OCI-LY3 (cell line): Measurements from ENCODE around the gene PRSS22.

Experiments used
- H2AFZ ChIP-seq: fragments of 200-600, 300-600 bp; shearing (Covaris generic); 2 replicates; pipeline ENCODE4 v1.6.0; 2014; ENCODE audit warnings: antibody characterized with exemption, low read depth, low read length
- H3K27ac ChIP-seq: fragments of 200-600, 300-600 bp; sonication (generic); 2 replicates; pipeline ENCODE4 v1.5.1; 2014; ENCODE audit warnings: mild to moderate bottlenecking, low read length, moderate library complexity, mixed read lengths
- H3K27me3 ChIP-seq: fragments of 200-600, 300-600 bp; sonication (generic); 2 replicates; pipeline ENCODE4 v1.6.1; 2014; ENCODE audit warnings: low read depth, low read length, mixed read lengths
- H3K36me3 ChIP-seq: fragments of 200-600, 300-600 bp; sonication (generic); replicated peaks from 2 replicates; pipeline ENCODE3; 2014; ENCODE audit warnings: low read depth, low read length, mixed read lengths
- H3K4me1 ChIP-seq: fragments of 300-600, 200-600 bp; sonication (generic); 2 replicates; pipeline ENCODE4 v1.6.1; 2014; ENCODE audit warnings: low read length, mixed read lengths
- H3K4me2 ChIP-seq: fragments of 200-600, 300-600 bp; sonication (generic); 2 replicates; pipeline ENCODE4 v1.6.1; 2014; ENCODE audit warnings: low read length, mixed read lengths
- H3K4me3 ChIP-seq: fragments of 300-600, 200-600 bp; sonication (generic); 2 replicates; pipeline ENCODE4 v1.5.1; 2014; ENCODE audit warnings: antibody characterized with exemption, mild to moderate bottlenecking, low read length, moderate library complexity
- H3K79me2 ChIP-seq: fragments of 300-600, 200-600 bp; shearing (Covaris generic); 2 replicates; pipeline ENCODE4 v1.6.1; 2014; ENCODE audit warnings: mild to moderate bottlenecking, low read length, mixed read lengths
- H3K9ac ChIP-seq: fragments of 300-600, 200-600 bp; shearing (Covaris generic); 2 replicates; pipeline ENCODE4 v1.6.0; 2014; ENCODE audit warnings: mild to moderate bottlenecking, low read length, moderate library complexity
- H3K9me3 ChIP-seq: fragments of 200-600, 300-600 bp; shearing (Covaris generic); 2 replicates; pipeline ENCODE4 v1.6.1; 2014; ENCODE audit warnings: low read length, mixed read lengths; ENCODE audit not compliant: insufficient read depth
- H4K20me1 ChIP-seq: fragments of 200-600, 300-600 bp; sonication (generic); 2 replicates; pipeline ENCODE4 v1.6.1; 2016; ENCODE audit warnings: low read length, mixed read lengths; ENCODE audit not compliant: insufficient read depth
- CTCF ChIP-seq: fragments of 200-600, 300-600 bp; sonication (generic); IDR thresholded peaks from 2 replicates; pipeline ENCODE4 v1.5.1; 2014; ENCODE audit warnings: antibody characterized with exemption, low read length, low read depth
- EZH2phosphoT487 ChIP-seq: fragments of 200-600 bp; shearing (Covaris generic); IDR thresholded peaks from 2 replicates; pipeline ENCODE4 v1.6.1; 2018; ENCODE audit warnings: antibody characterized with exemption, mixed run types, low read depth

Gene PRSS22

GRCh38 chr16:2826591-2827373 is 31.2 kb downstream of the PRSS22 start:
- no peak overlapping the region for H3K27ac ChIP-seq
- H3K27me3 ChIP-seq: peaks cover 7% of the 10 kb centered on the region; the same call in 1 of the 2 replicates
- no peaks in the 10 kb centered on the region for H3K79me2 ChIP-seq
- no peaks in the 10 kb centered on the region for H4K20me1 ChIP-seq
- H3K4me2 ChIP-seq: no peak overlapping the region
- no peaks in the 10 kb centered on the region for H3K36me3 ChIP-seq
- no peaks in the 10 kb centered on the region for H3K4me1 ChIP-seq
- no peak overlapping the region for H3K9ac ChIP-seq
- no peak overlapping the region for H2AFZ ChIP-seq
- H3K4me3 ChIP-seq: no peak overlapping the region
- H3K9me3 ChIP-seq: no peaks in the 10 kb centered on the region
- TF ChIP-seq CTCF (no peak), EZH2phosphoT487 (no peak)

GRCh38 chr16:2825906-2826305 is 32.1 kb downstream of the PRSS22 start:
- Histone ChIP-seq H3K27me3 (peaks cover 7% of the 10 kb centered on the region; the same call in 1 of the 2 replicates), H2AFZ (no peak overlapping the region), H3K9me3 (no peaks in the 10 kb centered on the region), H3K36me3 (no peaks in the 10 kb centered on the region), H3K4me1 (no peaks in the 10 kb centered on the region), H3K9ac (no peak overlapping the region), H3K4me3 (no peak overlapping the region), H3K4me2 (no peak overlapping the region), H3K79me2 (no peaks in the 10 kb centered on the region), H3K27ac (no peak overlapping the region), H4K20me1 (no peaks in the 10 kb centered on the region)
- TF ChIP-seq CTCF (no peak), EZH2phosphoT487 (no peak)

- Histone ChIP-seq H3K4me1 (no peaks in the 10 kb centered on the region), H3K9ac (no peak overlapping the region), H3K4me2 (no peak overlapping the region), H3K27ac (no peak overlapping the region), H3K79me2 (no peaks in the 10 kb centered on the region), H3K4me3 (no peak overlapping the region), H2AFZ (no peak overlapping the region), H3K9me3 (no peaks in the 10 kb centered on the region), H3K27me3 (peaks cover 7% of the 10 kb centered on the region; the same call in 1 of the 2 replicates), H4K20me1 (no peaks in the 10 kb centered on the region), H3K36me3 (no peaks in the 10 kb centered on the region)
- TF ChIP-seq CTCF: no peak
- no peak for TF ChIP-seq EZH2phosphoT487
These were observed 32.8 kb downstream of the PRSS22 start for GRCh38 chr16:2825049-2825742.

GRCh38 chr16:2824626-2825025 is 33.3 kb downstream of the PRSS22 start:
- no peaks in the 10 kb centered on the region for H4K20me1 ChIP-seq
- H3K4me3 ChIP-seq: no peak overlapping the region
- H3K27me3 ChIP-seq: peaks cover 7% of the 10 kb centered on the region; the same call in 1 of the 2 replicates
- H3K27ac ChIP-seq: no peak overlapping the region
- H3K79me2 ChIP-seq: no peaks in the 10 kb centered on the region
- no peak overlapping the region for H3K9ac ChIP-seq
- H3K36me3 ChIP-seq: no peaks in the 10 kb centered on the region
- H3K9me3 ChIP-seq: no peaks in the 10 kb centered on the region
- H2AFZ ChIP-seq: no peak overlapping the region
- H3K4me2 ChIP-seq: no peak overlapping the region
- TF ChIP-seq EZH2phosphoT487: no peak
- no peak for TF ChIP-seq CTCF
- no peaks in the 10 kb centered on the region for H3K4me1 ChIP-seq
